Lower lobe of right lung (tissue), 2 donors: Measurements from ENCODE around the gene PEX11G. TPM values are rescaled to one million over a fixed set of nuclear protein-coding genes. Genes with fewer than 3 reads are reported as not detected.
"Not testable (repeated sequence)": the region's sequence is repeated elsewhere in the genome, so short reads cannot be mapped to it uniquely, and the experiment has no call there.

Source experiments
- ATAC-seq, 2 donors: fragments of 200-7000 bp; cut with Tn5 transposase; one replicate each; pipeline ENCODE4 v1.9.1; 2020 to 2022; ENCODE audit warnings: mild to moderate bottlenecking in 2 of 2, moderate library complexity in 2 of 2
- DNase-seq: peaks from one replicate; pipeline ENCODE4 v3.0.0-alpha.2; 2020
- H3K27ac ChIP-seq: fragments of 200-600 bp; one replicate; pipeline ENCODE4 v1.8.0; 2022
- H3K27me3 ChIP-seq: fragments of 200-600 bp; one replicate; pipeline ENCODE4 v1.8.0; 2022; ENCODE audit warnings: low read depth
- H3K36me3 ChIP-seq: fragments of 200-600 bp; one replicate; pipeline ENCODE4 v1.8.0; 2022; ENCODE audit warnings: mild to moderate bottlenecking
- H3K4me1 ChIP-seq: fragments of 200-600 bp; one replicate; pipeline ENCODE4 v1.8.0; 2022
- H3K4me3 ChIP-seq: fragments of 200-600 bp; one replicate; pipeline ENCODE4 v1.8.0; 2022; ENCODE audit warnings: mild to moderate bottlenecking
- H3K9me3 ChIP-seq: fragments of 200-600 bp; one replicate; pipeline ENCODE4 v1.8.0; 2022
- intact Hi-C: fragments of 100-400 bp; cut with DNase I; formaldehyde crosslinking; loops from one replicate; pipeline ENCODE4 v1.11.0; 2022
- total RNA-seq: library from RNA; stranded (reverse); fragmentation: NEBNext Ultra II Directional; extraction: Animal tissue kit (Norgen Biotek cat#: 25700); gene quantifications from one replicate; pipeline ENCODE4 v1.2.1, GENCODE V29; 2021
- TF ChIP-seq, protein P1 (sequence below): fragments of 200-600 bp; IDR thresholded peaks from one replicate; pipeline ENCODE4 v1.8.0; 2022; ENCODE audit warnings: antibody characterized with exemption, mild to moderate bottlenecking
- donor health status: DM: no; HTN: yes; CAD: no; lungs with severe emphysema.

The PEX11G gene
- total RNA-seq, 1 donor from 2014 or later, result 3.8 TPM

- ATAC-seq, result no peak
- Histone ChIP-seq H3K36me3 (peaks cover 93% of the 10 kb centered on the region), H3K27me3 (no peaks in the 10 kb centered on the region), H3K4me1 (no peaks in the 10 kb centered on the region), H3K9me3 (no peaks in the 10 kb centered on the region), H3K4me3 (no peak overlapping the region), H3K27ac (no peak overlapping the region)
- TF ChIP-seq, protein P1, sequence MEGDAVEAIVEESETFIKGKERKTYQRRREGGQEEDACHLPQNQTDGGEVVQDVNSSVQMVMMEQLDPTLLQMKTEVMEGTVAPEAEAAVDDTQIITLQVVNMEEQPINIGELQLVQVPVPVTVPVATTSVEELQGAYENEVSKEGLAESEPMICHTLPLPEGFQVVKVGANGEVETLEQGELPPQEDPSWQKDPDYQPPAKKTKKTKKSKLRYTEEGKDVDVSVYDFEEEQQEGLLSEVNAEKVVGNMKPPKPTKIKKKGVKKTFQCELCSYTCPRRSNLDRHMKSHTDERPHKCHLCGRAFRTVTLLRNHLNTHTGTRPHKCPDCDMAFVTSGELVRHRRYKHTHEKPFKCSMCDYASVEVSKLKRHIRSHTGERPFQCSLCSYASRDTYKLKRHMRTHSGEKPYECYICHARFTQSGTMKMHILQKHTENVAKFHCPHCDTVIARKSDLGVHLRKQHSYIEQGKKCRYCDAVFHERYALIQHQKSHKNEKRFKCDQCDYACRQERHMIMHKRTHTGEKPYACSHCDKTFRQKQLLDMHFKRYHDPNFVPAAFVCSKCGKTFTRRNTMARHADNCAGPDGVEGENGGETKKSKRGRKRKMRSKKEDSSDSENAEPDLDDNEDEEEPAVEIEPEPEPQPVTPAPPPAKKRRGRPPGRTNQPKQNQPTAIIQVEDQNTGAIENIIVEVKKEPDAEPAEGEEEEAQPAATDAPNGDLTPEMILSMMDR, result no peak
- no peak for DNase-seq
- intact Hi-C loops, result no loop called here
Observed at GRCh38 chr19:7458675-7459074, 30.2 kb downstream of the PEX11G start.

DNA sequence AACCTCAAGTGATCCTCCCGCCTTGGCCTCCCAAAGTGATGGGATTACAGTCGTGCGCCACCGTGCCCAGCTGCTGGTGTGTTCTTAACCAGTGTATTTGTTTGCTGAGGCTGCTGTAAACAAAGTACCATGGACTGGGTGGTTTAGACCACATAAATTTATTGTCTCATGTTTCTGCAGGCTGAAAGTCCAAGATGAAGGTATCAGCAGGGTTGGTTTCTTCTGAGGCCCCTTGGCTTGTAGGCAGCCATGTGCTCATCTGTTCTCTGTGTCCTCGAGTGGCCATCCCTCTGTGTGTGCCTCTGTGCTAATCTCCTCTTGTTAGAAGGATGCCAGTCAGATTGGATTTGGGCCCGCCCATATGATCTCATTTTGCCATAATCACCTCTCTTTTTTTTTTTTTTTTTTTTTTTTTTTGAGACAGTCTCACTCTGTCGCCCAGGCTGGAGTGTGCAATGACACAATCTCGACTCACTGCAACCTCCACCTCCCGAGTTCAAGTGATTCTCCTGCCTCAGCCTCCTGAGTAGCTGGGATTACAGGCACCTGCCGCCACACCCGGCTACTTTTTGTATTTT lies 31.8 kb downstream of the PEX11G start:
- ATAC-seq (no peak), DNase-seq (no peak)
- intact Hi-C loops, result no loop called here
- Histone ChIP-seq H3K4me1 (no peaks in the 10 kb centered on the region), H3K27ac (no peak overlapping the region), H3K27me3 (no peaks in the 10 kb centered on the region), H3K4me3 (no peak overlapping the region), H3K36me3 (peaks cover 93% of the 10 kb centered on the region), H3K9me3 (no peaks in the 10 kb centered on the region)
- TF ChIP-seq, protein P1, result no peak

DNA sequence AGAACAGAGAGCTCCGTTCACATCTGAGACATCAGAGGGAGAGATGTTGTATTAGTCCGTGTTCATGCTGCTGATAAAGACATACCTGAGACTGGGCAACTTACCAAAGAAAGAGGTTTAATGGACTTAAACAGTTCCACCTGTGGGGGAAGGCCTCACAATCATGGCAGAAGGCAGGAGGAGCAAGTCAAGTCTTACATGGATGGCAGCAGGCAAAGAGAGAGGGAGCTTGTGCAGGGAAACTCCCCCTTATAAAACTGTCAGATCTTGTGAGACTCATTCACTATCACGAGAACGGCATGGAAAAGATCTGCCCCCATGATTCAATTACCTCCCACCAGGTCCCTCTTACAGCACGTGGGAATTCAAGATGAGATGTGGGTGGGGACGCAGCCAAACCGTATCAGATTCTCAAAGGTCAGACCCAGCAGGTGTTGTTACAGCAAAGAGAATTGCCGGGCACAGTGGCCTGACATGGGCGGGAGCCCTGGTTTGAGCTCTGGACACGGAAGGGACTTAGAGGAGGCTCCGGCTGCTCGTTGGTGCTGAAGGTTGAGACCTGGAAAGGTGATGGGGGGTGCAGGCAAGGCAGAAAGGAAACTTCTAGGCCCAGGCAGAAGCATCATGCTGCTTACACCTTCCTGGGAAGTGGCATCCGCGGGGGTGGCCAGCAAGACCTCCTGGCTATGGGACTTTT lies 33.1 kb downstream of the PEX11G start:
- DNase-seq, result no peak
- intact Hi-C loops, result no loop called here
- TF ChIP-seq, protein P1, result no peak
- H3K4me1 ChIP-seq, result no peaks in the 10 kb centered on the region
- H3K36me3 ChIP-seq, result peaks cover 91% of the 10 kb centered on the region
- no peaks in the 10 kb centered on the region for H3K9me3 ChIP-seq
- no peak for ATAC-seq
- H3K27ac ChIP-seq, result no peak overlapping the region
- H3K4me3 ChIP-seq, result no peak overlapping the region
- no peaks in the 10 kb centered on the region for H3K27me3 ChIP-seq

- H3K27me3 ChIP-seq, result no peaks in the 10 kb centered on the region
- no peaks in the 10 kb centered on the region for H3K4me1 ChIP-seq
- intact Hi-C loops, result no loop called here
Observed at GRCh38 chr19:7454998-7455397, 33.8 kb downstream of the PEX11G start.

DNA sequence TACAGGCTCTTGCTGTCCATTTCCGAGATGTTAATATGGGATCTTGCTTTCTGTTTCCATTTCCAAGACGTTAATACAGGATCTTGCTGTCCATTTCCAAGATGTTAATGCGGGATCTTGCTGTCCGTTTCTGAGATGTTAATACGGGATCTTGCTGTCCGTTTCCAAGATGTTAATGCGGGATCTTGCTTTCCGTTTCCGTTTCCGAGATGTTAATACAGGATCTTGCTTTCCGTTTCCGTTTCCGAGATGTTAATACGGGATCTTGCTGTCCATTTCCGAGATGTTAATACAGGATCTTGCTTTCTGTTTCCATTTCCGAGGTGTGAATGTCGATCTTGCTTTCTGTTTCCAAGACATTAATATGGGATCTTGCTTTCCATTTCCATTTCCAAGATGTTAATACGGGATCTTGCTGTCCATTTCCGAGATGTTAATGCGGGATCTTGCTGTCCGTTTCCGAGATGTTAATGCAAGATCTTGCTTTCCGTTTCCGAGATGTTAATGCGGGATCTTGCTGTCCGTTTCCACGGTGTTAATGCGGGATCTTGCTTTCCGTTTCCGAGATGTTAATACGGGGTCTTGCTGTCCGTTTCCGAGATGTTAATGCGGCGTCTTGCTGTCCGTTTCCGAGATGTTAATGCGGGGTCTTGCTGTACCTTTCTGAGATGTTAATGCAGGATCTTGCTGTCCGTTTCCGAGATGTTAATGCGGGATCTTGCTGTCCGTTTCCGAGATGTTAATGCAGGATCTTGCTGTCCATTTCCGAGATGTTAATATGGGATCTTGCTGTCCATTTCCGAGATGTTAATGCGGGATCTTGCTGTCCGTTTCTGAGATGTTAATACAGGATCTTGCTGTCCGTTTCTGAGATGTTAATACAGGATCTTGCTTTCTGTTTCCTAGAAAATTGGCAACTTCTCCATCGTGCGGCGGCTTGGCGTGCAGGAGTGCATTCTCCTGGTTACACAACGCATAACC lies 38.3 kb downstream of the PEX11G start:
- DNase-seq (no peak), ATAC-seq (peak in 1 of 2 donors; percentile 45)
- Histone ChIP-seq H3K27me3 (no peaks in the 10 kb centered on the region), H3K27ac (no peak overlapping the region), H3K4me3 (no peak overlapping the region), H3K36me3 (peaks cover 88% of the 10 kb centered on the region), H3K4me1 (no peaks in the 10 kb centered on the region), H3K9me3 (no peaks in the 10 kb centered on the region)
- intact Hi-C loops, result no loop called here
- TF ChIP-seq, protein P1, result no peak

More at GRCh38 chr19:7454998-7455397, 33.8 kb downstream of the PEX11G start:
- Histone ChIP-seq H3K36me3 (peaks cover 85% of the 10 kb centered on the region), H3K4me3 (no peak overlapping the region), H3K27ac (no peak overlapping the region), H3K9me3 (no peaks in the 10 kb centered on the region)
- ATAC-seq, result no peak
- TF ChIP-seq, protein P1, result no peak
- DNase-seq, result no peak

DNA sequence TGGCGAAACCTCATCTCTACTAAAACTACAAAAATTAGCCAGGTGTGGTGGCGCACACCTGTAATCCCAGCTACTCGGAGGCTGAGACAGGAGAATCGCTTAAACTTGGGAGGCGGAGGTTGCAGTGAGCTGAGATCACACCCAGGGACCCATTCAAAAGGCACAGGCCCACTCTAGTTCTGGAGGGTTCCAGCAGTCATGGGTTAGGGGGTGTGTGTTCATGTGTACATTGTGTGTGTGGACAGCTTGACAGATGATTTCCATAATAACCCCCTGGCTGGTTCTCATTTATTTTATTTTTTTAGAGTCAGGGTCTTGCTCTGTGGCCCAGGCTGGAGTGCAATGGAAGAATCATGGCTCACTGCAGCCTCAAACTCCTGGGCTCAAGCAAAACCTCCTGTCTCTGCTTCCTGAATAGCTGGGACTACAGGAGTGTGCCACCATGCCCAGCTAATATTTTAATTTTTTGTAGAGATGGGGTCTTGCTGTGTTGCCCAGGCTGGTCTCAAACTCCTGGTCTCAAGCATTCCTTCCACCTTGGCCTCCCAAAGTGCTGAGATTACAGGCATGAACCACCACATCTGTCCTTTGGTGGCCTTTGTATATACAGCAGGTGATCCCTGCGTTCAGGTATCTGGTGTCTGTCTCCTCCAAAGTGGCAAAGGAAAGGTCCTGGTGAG lies 39.3 kb downstream of the PEX11G start:
- H3K4me1 ChIP-seq, ATAC-seq, H3K27ac ChIP-seq, H3K4me3 ChIP-seq, intact Hi-C loops, H3K9me3 ChIP-seq, DNase-seq, H3K27me3 ChIP-seq: not testable (repeated sequence)
- H3K36me3 ChIP-seq, result peaks cover 92% of the 10 kb centered on the region
